AG04450 (cell line): ENCODE results near the gene DYDC1. TPM values are rescaled to one million over a fixed set of nuclear protein-coding genes. Genes with fewer than 3 reads are reported as not detected.

Experiments
- CTCF ChIA-PET: fragments of 300-600, 350-600 bp; formaldehyde crosslinking; extraction: SDS; loops from one replicate; lab custom pipeline; 2022; ENCODE audit warnings: antibody characterized with exemption, inconsistent platforms; lab: Charles Lee
- POLR2A ChIA-PET: fragments of 350-600 bp; formaldehyde crosslinking; extraction: SDS; loops from one replicate; lab custom pipeline; 2021; ENCODE audit warnings: antibody characterized with exemption, inconsistent platforms; lab: Yijun Ruan, JAX
- DNase-seq: peaks from one replicate; pipeline ENCODE4 v3.0.0-alpha.2; 2011; ENCODE audit warnings: low read depth, low spot score
- H3K27ac ChIP-seq: one replicate; pipeline ENCODE4 v1.5.1; 2012; ENCODE audit warnings: low read depth, low read length, control low read depth
- H3K27me3 ChIP-seq: one replicate; pipeline ENCODE4 v1.6.0; 2012; ENCODE audit warnings: low read length; ENCODE audit not compliant: control insufficient read depth, insufficient read depth
- H3K4me3 ChIP-seq: 2 replicates; pipeline ENCODE4 v1.5.1; 2011; ENCODE audit warnings: mild to moderate bottlenecking, low read depth, low read length, control low read depth
- H3K9me3 ChIP-seq: 2 replicates; pipeline ENCODE4 v1.5.1; 2012; ENCODE audit warnings: low read length; ENCODE audit not compliant: control insufficient read depth, insufficient read depth
- polyA plus RNA-seq: library from polyadenylated mRNA; depleted of rRNA; stranded (reverse); fragments of >200 nt; gene quantifications from 2 replicates; pipeline ENCODE4 v1.2.3, GENCODE V29; 2011
- TF ChIP-seq, protein P1 (sequence below): IDR thresholded peaks from 2 replicates; pipeline ENCODE4 v1.5.1; 2011; ENCODE audit warnings: low read depth, low read length, control low read depth, inconsistent platforms

DYDC1 gene
- polyA plus RNA-seq, 1 experiment = not detected

GRCh38 chr10:80397014-80397413 lies 40.5 kb upstream of the DYDC1 start:
- Histone ChIP-seq H3K9me3 (no peaks in the 10 kb centered on the region), H3K27ac (no peak overlapping the region), H3K4me3 (no peak overlapping the region), H3K27me3 (peaks cover 2% of the 10 kb centered on the region)
- CTCF ChIA-PET = interaction anchor here (1.4 kb wide), 1 partner anchor 10 kb away, joined by 4 read pairs; no protein-coding TSS in a partner anchor
- TF ChIP-seq, protein P1, sequence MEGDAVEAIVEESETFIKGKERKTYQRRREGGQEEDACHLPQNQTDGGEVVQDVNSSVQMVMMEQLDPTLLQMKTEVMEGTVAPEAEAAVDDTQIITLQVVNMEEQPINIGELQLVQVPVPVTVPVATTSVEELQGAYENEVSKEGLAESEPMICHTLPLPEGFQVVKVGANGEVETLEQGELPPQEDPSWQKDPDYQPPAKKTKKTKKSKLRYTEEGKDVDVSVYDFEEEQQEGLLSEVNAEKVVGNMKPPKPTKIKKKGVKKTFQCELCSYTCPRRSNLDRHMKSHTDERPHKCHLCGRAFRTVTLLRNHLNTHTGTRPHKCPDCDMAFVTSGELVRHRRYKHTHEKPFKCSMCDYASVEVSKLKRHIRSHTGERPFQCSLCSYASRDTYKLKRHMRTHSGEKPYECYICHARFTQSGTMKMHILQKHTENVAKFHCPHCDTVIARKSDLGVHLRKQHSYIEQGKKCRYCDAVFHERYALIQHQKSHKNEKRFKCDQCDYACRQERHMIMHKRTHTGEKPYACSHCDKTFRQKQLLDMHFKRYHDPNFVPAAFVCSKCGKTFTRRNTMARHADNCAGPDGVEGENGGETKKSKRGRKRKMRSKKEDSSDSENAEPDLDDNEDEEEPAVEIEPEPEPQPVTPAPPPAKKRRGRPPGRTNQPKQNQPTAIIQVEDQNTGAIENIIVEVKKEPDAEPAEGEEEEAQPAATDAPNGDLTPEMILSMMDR = no peak
- POLR2A ChIA-PET = no interaction called here
- no peak for DNase-seq

- POLR2A ChIA-PET = no interaction called here
- Histone ChIP-seq H3K27me3 (peaks cover 2% of the 10 kb centered on the region), H3K4me3 (no peak overlapping the region), H3K9me3 (no peaks in the 10 kb centered on the region), H3K27ac (no peak overlapping the region)
- DNase-seq = no peak
- CTCF ChIA-PET = no interaction called here
- TF ChIP-seq, protein P1 = no peak
Measured at GRCh38 chr10:80394358-80394916, 37.9 kb upstream of the DYDC1 start.

DNA sequence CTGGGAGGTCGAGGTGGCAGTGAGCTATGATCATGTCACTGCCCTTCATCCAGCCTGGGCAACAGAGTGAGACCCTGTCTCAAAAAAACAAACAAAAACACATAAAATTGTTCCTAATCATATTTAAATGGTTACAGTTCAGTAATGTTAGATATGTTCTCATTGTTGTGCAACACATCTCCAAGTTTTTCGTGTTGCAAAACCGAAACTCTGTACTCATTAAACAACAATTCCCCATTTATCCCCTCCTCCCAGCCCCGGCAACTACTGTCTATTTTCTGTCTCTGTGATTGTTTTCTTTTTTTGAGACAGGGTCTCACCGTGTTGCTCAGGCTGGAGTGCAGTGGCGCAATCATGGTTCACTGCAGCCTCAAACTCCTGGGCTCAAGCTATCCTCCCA lies 35.7 kb upstream of the DYDC1 start:
- POLR2A ChIA-PET = no interaction called here

DNA sequence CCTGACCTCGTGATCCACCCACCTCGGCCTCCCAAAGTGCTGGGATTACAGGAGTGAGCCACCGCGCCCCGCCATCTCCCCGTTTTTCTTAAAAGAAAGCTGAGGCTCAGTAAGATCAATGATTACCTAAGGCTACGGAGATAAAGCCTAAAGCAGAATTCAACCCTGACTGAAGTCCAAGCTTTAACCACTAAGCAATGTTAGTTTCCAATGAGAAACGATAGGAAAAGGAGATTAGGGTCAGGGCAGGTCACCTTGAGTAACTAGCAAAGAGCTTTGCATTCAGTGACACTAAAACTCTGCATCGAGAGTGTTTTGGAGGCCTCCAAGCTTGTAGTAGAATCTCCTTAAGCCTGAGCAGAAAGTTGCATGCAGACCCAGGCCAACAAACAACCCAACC lies 34.2 kb upstream of the DYDC1 start:
- CTCF ChIA-PET = no interaction called here
- no peak for DNase-seq
- POLR2A ChIA-PET = no interaction called here
- Histone ChIP-seq H3K27me3 (peaks cover 3% of the 10 kb centered on the region), H3K4me3 (no peak overlapping the region), H3K27ac (no peak overlapping the region), H3K9me3 (no peaks in the 10 kb centered on the region)
- TF ChIP-seq, protein P1 = no peak

More for the DNA sequence above, 35.7 kb upstream of the DYDC1 start:
- TF ChIP-seq, protein P1 = no peak
- H3K9me3 ChIP-seq = no peaks in the 10 kb centered on the region
- H3K4me3 ChIP-seq = no peak overlapping the region
- CTCF ChIA-PET = no interaction called here
- no peak overlapping the region for H3K27ac ChIP-seq
- H3K27me3 ChIP-seq = peaks cover 5% of the 10 kb centered on the region
- DNase-seq = no peak

GRCh38 chr10:80382989-80383388 lies 26.4 kb upstream of the DYDC1 start:
- Histone ChIP-seq H3K27ac (no peak overlapping the region), H3K4me3 (no peak overlapping the region), H3K9me3 (no peaks in the 10 kb centered on the region), H3K27me3 (peaks cover 3% of the 10 kb centered on the region)
- ChIA-PET CTCF (interaction anchor here (0.5 to 2.4 kb wide), 8 partner anchors 23 to 282 kb away, joined by 3 to 15 read pairs (median 4); no protein-coding TSS in a partner anchor), POLR2A (no interaction called here)
- TF ChIP-seq, protein P1 = peak; percentile 60
- DNase-seq = no peak
